Small intestine (tissue), 7 donors: ENCODE measurements around the gene NEK6. TPM values are rescaled to one million over a fixed set of nuclear protein-coding genes. Genes with fewer than 3 reads are reported as not detected.

Experiments
- DNase-seq, 2 donors: peaks; one replicate each; pipeline versions ENCODE4 v3.0.0 to v3.0.0-alpha.2; 2013
- FAIRE-seq: peaks from 2 replicates; lab custom pipeline; 2012; peaks lifted over from hg19 to GRCh38; lab: Jason Lieb, UNC
- H3K27ac ChIP-seq, 3 donors: one replicate each; pipeline ENCODE4 v1.5.1; 2013; ENCODE audit warnings: low read length in 2 of 3, mild to moderate bottlenecking in 2 of 3, control low read depth in 1 of 3, inconsistent platforms in 1 of 3, low read depth in 1 of 3, moderate library complexity in 1 of 3
- H3K27me3 ChIP-seq, 3 donors: one replicate each; pipeline ENCODE4 v1.6.1; 2013; ENCODE audit warnings: low read length in 3 of 3, inconsistent platforms in 1 of 3; ENCODE audit not compliant: control insufficient read depth in 3 of 3, insufficient read depth in 3 of 3
- H3K36me3 ChIP-seq, 3 donors: one replicate each; pipeline ENCODE4 v1.6.1; 2013; ENCODE audit warnings: low read length in 3 of 3, inconsistent platforms in 1 of 3, low read depth in 1 of 3, mild to moderate bottlenecking in 1 of 3, moderate library complexity in 1 of 3; ENCODE audit not compliant: control insufficient read depth in 3 of 3, insufficient read depth in 2 of 3
- H3K4me1 ChIP-seq, 3 donors: one replicate each; pipeline ENCODE4 v1.6.1; 2013; ENCODE audit warnings: low read length in 2 of 3, inconsistent platforms in 1 of 3, low read depth in 1 of 3, mild to moderate bottlenecking in 1 of 3, moderate library complexity in 1 of 3; ENCODE audit not compliant: control insufficient read depth in 3 of 3, insufficient read depth in 2 of 3
- H3K4me3 ChIP-seq, 3 donors: one replicate each; pipeline ENCODE4 v1.5.1; 2013; ENCODE audit warnings: low read length in 3 of 3, control low read depth in 1 of 3, inconsistent platforms in 1 of 3, low read depth in 1 of 3, mild to moderate bottlenecking in 1 of 3, moderate library complexity in 1 of 3
- H3K9me3 ChIP-seq, 2 donors: one replicate each; pipeline ENCODE4 v1.6.1; 2013; ENCODE audit warnings: low read depth in 1 of 2, low read length in 1 of 2; ENCODE audit not compliant: control insufficient read depth in 2 of 2, insufficient read depth in 1 of 2
- WGBS, 3 donors: extraction: QIAGEN DNeasy Blood & Tissue Kit; methylation state at CpG; one replicate each; pipeline ENCODE4 v1.1.7; 2013; 5-methylcytosine and 5-hydroxymethylcytosine counted together
- polyA plus RNA-seq, 4 donors: library from polyadenylated mRNA; stranded (reverse) in 3 of 4; unstranded in 1 of 4; fragments of 200-250 nt in 3 of 4; fragments of 120-200 nt in 1 of 4; gene quantifications; one replicate each; pipeline versions ENCODE4 v1.2.1 to v1.2.3, GENCODE V29; 2013
- donor health status: healthy with polysubstance abuse.
- donor health status: control.
- donor health status: control.
- donor health status: Bipolar disorder and iron deficiency.
- donor health status: healthy.

The NEK6 gene
- polyA plus RNA-seq, 4 donors = 9.7 to 31.2 (median 23.6) TPM

GRCh38 chr9:124368692-124369091 lies 110.9 kb downstream of the NEK6 start:
- Histone ChIP-seq H3K9me3 (no peaks in the 10 kb centered on the region), H3K36me3 (peaks cover 0 to 27% (median 0%) of the 10 kb centered on the region in 3 donors), H3K4me3 (no peak overlapping the region), H3K27me3 (no peaks in the 10 kb centered on the region), H3K4me1 (no peaks in the 10 kb centered on the region), H3K27ac (no peak overlapping the region)
- FAIRE-seq (no peak), DNase-seq (no peak)
- 82 to 89% (median 85%) methylated on average over 3 of the region's 3 CpGs for WGBS, 3 donors

GRCh38 chr9:124369231-124369797 lies 111.6 kb downstream of the NEK6 start:
- WGBS, 3 donors = 84 to 98% (median 93%) methylated on average over 9 of the region's 9 CpGs
- no peak overlapping the region for H3K27ac ChIP-seq
- DNase-seq (no peak), FAIRE-seq (no peak)
- no peaks in the 10 kb centered on the region for H3K9me3 ChIP-seq
- H3K4me3 ChIP-seq = no peak overlapping the region
- no peaks in the 10 kb centered on the region for H3K27me3 ChIP-seq
- H3K36me3 ChIP-seq = peaks cover 0 to 23% (median 0%) of the 10 kb centered on the region in 3 donors
- H3K4me1 ChIP-seq = no peaks in the 10 kb centered on the region

- Histone ChIP-seq H3K36me3 (peaks cover 0 to 23% (median 2%) of the 10 kb centered on the region in 3 donors), H3K4me3 (no peak overlapping the region), H3K9me3 (no peaks in the 10 kb centered on the region), H3K4me1 (no peaks in the 10 kb centered on the region), H3K27ac (no peak overlapping the region), H3K27me3 (no peaks in the 10 kb centered on the region)
- FAIRE-seq = no peak
- DNase-seq = no peak
- 84 to 89% (median 88%) methylated on average over 9 of the region's 9 CpGs for WGBS, 3 donors
Measured at GRCh38 chr9:124370896-124371582, 113.3 kb downstream of the NEK6 start.

DNA sequence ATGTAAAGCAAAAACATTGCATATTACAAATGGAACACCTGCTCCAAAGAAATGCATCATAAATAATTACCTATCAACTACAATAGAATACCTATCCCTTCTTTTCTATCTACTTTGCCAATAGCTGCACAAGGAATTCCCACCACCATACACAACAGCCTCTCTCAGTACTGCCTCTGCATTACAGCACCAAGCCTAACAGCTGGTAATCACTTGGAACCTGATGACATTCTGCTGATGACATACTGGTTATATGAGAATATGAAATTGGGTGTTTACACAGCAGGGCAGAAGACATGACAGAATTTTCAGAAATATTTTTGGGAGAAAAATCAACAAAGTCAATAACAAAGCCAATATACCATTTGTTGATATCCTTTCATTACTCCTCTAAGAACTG lies 114.3 kb downstream of the NEK6 start:
- no peaks in the 10 kb centered on the region for H3K4me1 ChIP-seq
- no peak overlapping the region for H3K4me3 ChIP-seq
- H3K27ac ChIP-seq = no peak overlapping the region
- DNase-seq (no peak), FAIRE-seq (no peak)
- no peaks in the 10 kb centered on the region for H3K9me3 ChIP-seq
- peaks cover 0 to 17% (median 2%) of the 10 kb centered on the region in 3 donors for H3K36me3 ChIP-seq
- no peaks in the 10 kb centered on the region for H3K27me3 ChIP-seq

GRCh38 chr9:124373386-124373785 lies 115.6 kb downstream of the NEK6 start:
- H3K27me3 ChIP-seq = no peaks in the 10 kb centered on the region
- H3K4me1 ChIP-seq = no peaks in the 10 kb centered on the region
- peaks cover 0 to 18% (median 2%) of the 10 kb centered on the region in 3 donors for H3K36me3 ChIP-seq
- H3K4me3 ChIP-seq = no peak overlapping the region
- DNase-seq (no peak), FAIRE-seq (no peak)
- WGBS, 3 donors = 86 to 93% (median 89%) methylated on average over 4 of the region's 4 CpGs
- no peaks in the 10 kb centered on the region for H3K9me3 ChIP-seq
- no peak overlapping the region for H3K27ac ChIP-seq

- peaks cover 0 to 18% (median 2%) of the 10 kb centered on the region in 3 donors for H3K36me3 ChIP-seq
- 92 to 98% (median 93%) methylated on average over 1 of the region's 1 CpG for WGBS, 3 donors
- DNase-seq (no peak), FAIRE-seq (no peak)
- H3K9me3 ChIP-seq = no peaks in the 10 kb centered on the region
- H3K27ac ChIP-seq = no peak overlapping the region
- H3K4me1 ChIP-seq = no peaks in the 10 kb centered on the region
- no peak overlapping the region for H3K4me3 ChIP-seq
- H3K27me3 ChIP-seq = no peaks in the 10 kb centered on the region
Measured at GRCh38 chr9:124373851-124374250, 116.1 kb downstream of the NEK6 start.

DNA sequence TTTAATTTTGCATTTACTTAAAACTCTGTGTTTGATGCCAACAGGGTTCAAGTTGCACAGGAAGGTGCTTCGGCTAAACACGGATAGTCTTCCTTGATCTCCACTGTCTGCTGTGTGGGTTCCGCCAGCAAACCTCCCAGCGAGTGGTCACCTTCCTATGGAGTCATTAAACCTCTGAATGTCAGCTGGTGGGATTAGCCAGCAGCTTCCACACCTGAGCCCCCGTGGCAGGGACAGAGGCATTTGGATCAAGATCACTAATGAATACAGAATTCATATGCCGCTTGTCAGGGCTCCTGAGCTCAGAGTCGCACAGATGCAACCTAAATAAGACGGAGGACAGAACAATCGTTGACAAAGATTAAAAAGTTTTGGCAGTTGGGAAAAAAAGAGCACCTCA lies 118.0 kb downstream of the NEK6 start:
- Histone ChIP-seq H3K9me3 (no peaks in the 10 kb centered on the region), H3K4me1 (no peaks in the 10 kb centered on the region), H3K27ac (no peak overlapping the region), H3K27me3 (no peaks in the 10 kb centered on the region), H3K36me3 (peaks cover 0 to 22% (median 2%) of the 10 kb centered on the region in 3 donors), H3K4me3 (no peak overlapping the region)
- FAIRE-seq = no peak
- 95 to 96% (median 95%) methylated on average over 9 of the region's 9 CpGs for WGBS, 3 donors
- DNase-seq = no peak

DNA sequence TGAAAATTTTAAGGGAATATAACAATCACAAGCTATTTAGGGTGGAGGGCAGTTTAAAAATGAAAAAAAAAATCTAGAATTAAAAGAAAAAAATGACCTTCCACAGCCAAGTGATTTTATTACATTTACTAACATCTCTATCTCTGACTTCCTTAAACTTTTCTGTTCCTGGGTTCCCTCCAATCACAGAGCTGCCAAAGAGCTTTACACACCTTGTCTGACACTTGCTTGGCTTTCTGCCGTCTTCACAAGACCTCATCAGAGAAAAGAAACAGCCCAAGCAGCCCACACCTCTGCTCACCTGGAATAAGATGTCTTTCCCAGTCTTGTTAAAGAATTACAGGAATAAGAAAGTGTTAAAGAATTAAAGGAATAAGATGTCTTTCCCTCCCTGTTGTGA lies 118.6 kb downstream of the NEK6 start:
- FAIRE-seq (no peak), DNase-seq (no peak)
- Histone ChIP-seq H3K9me3 (no peaks in the 10 kb centered on the region), H3K4me1 (no peaks in the 10 kb centered on the region), H3K4me3 (no peak overlapping the region), H3K27me3 (no peaks in the 10 kb centered on the region), H3K36me3 (peaks cover 0 to 22% (median 2%) of the 10 kb centered on the region in 3 donors), H3K27ac (no peak overlapping the region)
- WGBS, 3 donors = 50 to 81% (median 76%) methylated on average over 1 of the region's 1 CpG
